NCI-H1436 (cell line): ENCODE measurements around the gene IQSEC1.

ENCODE experiments used
- DNase-seq: peaks from one replicate; lab custom pipeline; 2025; lab: John Stamatoyannopoulos, UW

IQSEC1 gene

DNA sequence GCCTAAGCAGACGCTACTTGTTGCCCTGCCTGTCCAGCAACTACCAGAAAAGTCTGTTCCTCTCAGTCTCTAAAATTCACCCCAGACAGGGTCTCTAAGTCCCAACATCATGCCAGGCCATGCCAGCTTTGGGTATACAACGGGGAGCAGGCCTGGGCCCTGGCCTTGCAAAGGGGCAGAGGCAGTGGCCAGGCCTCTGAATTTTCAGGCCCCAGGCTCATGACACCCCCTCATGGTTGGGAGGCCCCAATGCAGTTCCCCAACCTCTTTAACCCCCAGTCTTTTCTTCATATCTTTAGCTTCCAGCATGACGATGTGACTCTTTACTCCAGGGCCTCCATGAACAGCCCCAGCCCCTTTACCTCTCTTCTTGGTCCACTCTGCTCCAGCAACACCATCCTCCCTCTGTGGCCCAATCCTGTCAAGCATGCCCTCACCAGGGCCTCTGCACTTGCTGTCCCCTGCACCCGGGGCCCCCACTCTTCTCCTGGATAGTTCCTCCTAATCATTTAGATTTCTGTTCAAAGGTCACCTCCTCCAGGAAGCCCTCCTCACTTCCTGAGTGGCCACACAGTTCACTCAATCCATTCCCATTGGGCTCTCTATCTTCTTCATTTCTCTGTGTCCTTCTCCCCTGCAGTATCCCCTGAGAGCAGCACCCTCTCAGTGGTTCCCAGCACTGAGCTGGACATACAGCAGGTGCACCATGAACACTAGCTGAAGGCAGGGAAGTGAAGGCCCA lies 4.8 kb downstream of the IQSEC1 start:
- no peak for DNase-seq

DNA sequence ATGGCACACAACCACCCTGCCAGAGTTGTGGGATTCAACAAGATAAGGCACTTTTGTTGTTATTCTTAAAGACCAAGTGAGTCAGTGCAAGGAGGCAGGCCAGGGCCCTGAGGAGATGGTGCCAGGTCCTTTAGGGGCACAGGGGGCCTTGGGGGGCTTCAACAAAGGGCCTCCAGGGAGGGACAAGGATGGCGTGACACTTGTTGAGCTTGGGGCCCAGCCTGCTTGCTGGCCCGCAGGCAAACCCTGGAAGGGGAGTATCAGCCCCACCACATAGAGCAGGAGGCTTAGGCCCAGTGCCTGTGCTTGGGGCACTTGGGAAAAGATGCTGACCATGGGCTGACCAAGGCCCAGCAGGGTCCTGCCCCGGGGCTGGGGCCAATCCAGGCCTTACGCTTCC lies 5.5 kb downstream of the IQSEC1 start:
- no peak for DNase-seq

DNA sequence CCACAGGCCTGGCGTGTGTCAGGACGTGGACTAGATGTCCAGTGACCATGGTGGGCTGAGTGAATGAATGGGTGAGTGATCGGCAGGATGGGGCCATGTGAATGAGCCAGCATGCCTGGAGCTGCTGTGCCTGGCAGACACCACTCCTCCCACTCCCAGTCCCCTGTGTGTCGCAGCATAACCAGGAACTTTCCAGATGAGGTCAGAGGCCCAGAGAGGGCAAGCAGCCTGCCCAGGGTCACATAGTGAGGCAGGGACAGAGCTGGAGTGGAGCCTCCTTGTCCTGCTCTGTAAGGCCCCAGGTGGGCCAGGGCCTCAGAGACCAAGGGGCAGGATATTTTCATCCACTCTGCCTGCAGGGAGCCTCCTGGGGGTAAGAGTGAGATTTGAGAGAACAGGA lies 6.4 kb downstream of the IQSEC1 start:
- DNase-seq: no peak

DNA sequence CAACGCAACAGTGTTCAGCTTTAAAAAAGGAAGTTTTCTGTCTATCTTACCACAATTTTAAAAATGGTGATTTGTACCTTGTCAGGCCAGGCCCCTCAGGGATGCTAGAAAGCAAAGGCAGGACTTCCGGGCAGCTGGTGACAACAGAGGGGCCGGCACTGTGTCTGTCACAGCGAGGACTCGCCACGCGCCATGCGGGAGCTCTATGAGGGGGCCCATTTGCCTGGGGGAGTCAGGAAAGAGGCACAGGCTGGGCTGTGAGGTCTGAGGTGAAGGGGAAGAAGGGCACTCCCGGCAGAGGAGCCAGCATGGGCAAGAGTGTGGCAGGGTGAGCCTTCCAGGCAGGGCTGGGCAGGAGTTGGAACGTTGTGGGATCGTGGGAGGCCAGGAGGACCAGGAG lies 7.0 kb downstream of the IQSEC1 start:
- DNase-seq: no peak

DNA sequence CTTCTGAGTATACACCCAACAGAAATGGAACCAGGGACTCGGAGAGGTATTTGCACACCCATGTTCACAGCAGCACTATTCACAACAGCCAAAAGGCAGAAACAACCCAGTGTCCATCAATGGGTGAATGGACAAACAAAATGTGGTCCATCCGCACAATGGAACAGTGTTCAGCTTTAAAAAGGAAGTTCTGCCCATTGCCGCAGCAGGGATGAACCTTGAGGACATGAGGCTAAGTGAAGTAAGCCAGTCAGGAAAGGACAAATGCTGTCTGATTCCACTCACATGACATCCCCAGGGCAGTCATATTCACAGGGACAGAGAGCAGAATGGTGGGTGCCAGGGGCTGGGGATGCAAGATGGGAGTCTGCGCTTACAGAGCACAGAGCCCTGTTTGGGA lies 7.5 kb downstream of the IQSEC1 start:
- no peak for DNase-seq

DNA sequence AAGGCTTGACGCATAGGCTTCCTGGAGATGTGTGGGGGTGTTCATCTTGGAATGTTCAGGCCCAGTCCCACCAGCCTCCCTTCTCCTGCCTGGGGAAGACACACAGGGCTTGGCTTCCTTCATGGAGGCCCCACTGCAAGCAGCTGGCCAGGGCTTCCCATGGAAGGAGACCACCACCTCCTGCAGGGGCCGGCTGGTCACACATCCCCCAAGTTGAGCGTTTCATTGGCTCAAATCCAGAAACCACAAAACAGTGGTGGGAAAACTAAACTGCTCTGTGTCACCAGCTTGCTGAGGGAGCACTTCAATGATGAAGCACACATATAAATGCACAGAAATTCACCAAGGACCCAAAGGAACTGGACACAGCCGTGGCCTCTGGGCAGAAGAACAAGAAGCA lies 8.3 kb downstream of the IQSEC1 start:
- DNase-seq: no peak

DNA sequence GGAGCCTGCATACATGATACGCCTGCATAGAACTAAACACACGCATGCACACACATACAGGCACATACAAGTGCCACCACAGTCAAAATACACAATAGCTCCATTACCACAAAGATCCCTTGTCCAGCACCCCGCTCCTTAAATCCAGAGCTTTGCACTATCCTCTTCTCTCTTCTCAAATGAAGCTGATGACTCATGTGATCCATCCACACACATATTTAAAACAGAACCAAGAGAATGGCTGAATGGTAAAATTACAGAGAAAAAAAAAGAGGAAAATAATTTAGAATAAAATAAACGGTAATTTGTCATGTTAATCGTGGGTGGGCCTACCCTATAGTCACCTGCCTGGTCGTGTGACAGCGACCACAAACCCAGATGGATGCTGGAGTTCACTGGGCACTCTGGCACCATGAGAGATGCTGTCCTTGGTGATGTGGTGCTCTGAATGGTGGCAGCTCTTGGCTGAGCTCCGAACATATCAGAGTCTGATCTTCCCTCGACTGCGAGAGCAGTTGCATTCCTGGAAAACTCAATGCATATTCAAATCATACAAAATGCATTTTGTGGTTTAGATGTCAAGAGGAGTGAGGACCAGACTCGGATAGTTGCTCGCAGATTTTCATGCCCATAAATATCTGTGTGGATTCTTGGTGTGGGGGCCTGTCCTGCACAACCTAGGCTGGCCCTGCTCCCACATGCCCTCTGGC lies 8.9 kb downstream of the IQSEC1 start:
- no peak for DNase-seq

DNA sequence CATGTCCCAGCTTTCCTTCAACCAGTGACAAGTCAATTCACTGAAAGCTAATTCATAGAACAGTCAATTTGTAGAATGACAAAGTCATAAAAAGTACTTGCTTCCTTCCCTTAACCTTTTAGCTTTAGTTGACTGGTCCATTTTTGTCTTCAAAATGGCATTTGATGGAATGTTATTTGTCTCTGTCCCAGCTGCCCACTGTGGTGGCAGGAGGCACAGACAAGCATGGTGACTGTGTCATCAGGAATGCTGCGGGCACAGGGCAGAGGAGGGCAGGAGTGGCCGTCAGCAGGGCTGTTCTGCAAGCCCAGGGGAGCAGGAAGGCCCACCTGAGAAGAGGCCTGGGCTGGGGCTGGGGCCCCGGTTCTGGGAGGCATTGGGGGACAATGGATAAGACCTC lies 10.0 kb downstream of the IQSEC1 start:
- no peak for DNase-seq

DNA sequence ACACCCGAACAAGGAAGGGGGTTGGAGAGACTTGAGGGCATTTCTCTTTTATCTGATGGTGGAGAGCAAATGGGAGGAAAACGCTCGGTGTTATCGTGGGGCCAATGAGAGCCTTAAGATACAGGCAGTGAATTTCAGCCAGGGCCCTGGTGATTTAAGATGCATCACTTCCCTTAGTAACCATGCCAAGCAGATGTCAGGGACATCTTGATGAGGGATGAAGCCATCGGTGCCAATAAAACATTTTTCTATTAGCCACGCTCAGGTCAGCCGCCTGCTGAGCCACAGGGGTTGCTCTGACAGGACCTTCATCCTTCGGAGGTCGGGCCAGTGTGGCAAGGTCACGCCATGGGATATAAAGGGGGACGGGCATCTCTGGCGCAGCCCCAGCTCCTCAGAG lies 10.6 kb downstream of the IQSEC1 start:
- no peak for DNase-seq

DNA sequence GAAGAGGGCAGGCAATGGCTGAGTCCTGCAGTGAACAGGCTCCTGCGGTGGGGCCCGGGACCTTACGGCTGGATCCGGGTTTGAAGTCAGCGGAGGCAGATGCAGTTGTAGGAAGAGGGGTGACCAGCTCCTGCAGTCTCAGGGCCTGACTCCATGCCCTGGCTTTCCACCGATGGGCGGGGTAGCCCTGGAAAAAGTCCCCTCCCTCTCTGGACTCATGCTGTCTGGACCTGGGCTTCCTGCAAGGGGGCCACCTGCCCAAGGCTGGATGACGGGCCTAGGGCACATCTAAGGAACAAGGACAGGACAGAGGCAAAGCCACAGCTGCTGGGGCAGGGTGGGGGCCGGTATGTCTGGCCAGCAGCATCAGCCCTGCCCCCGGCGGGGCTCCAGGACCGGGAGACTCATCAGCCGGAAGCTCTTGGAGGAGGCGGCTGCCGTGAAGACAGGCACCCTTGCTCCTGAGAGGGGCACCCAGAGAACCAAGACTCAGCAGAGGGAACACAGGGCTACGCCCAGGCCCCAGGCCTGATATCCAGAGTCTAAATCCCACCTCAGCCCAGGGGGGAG lies 12.8 kb downstream of the IQSEC1 start:
- DNase-seq: no peak

DNA sequence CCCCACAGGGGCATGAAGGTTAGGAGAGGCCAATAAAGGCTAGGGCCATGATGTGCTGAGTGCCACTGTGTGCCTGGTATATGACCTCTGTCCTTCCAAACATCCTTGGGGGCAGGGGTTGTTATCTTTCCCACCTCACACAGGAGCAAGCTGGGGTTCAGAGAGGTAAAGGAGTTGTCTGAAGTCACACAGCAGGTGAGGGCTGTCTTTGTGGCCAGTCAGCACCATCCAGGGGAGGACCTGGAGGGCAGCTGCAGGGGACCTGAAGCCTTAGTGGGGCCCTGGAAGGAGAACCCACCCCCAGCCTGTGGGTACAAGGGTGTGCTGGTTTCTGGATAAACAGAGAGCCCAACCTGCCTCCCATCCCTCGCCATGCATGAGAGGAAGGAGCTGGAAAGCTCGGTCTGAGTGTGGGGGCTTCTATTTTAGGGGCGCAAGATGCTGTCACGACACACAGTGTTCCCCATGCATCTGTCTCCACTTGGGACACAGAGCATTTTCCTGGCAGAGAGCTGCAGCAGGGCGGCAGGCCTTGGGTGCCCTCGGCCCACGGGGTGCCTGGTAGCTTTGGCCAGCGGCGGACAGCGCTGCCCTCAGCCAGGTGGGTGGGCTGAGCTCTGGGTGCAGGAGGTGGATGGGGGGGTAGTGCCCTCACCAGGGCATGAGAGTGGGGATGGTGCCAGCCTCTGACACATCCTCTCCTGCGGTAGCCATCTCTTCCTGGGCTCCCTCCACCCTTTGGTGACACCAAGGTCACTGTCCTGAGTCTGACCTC lies 14.7 kb downstream of the IQSEC1 start:
- DNase-seq: no peak

DNA sequence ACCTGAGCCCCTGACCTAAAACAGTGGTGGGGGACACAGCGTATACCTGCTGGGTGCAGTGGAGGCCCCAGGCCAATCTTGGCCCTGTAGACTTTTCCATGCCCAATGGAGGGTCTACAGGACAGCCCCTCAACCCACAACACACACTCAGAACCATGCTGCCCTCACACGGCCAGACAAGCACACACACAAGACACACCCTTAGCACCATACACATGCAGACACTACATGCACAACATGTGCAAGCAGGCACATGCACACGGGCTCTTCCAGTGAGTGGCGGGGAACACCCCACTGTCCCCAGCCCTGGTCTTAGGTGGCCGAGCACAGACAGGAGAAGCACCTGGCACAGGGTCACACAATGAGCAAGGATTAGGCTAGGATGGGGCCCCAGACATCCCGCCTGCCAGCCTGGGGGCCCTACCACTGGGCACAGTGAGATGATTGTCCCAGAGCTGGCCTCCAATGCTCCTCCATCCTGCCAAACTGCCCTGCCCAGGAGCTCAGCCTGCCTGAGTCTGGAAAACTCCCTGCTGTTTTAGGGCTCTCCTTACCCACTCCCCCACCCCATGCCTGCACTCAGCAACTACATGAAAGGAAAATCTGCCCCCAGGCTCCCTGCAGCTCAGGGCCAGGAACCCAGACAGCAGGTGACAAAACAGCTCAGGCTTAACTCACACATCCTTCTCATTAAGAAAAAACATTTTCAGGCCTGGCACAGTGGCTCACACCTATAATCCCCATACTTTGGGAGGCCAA lies 15.8 kb downstream of the IQSEC1 start:
- no peak for DNase-seq

DNA sequence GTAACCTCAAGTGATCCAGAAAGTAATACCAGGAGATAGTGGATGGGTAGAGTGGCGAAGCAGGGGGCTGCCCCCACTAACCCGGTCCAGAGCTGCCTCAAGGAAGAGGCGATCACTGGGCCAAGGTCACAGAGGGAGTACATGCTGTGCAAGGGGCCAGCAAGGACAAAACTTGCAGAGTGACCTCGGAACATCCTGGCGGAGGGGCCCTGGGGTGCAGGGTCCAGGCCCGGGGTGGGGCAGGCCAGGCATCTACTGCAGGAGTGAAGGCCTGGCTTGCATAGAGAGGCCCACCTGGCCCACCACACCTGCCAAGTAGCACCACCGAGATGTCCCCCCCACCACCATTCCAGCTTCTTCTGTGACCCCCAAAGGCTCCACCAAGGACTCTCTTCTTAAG lies 17.6 kb downstream of the IQSEC1 start:
- DNase-seq: no peak

DNA sequence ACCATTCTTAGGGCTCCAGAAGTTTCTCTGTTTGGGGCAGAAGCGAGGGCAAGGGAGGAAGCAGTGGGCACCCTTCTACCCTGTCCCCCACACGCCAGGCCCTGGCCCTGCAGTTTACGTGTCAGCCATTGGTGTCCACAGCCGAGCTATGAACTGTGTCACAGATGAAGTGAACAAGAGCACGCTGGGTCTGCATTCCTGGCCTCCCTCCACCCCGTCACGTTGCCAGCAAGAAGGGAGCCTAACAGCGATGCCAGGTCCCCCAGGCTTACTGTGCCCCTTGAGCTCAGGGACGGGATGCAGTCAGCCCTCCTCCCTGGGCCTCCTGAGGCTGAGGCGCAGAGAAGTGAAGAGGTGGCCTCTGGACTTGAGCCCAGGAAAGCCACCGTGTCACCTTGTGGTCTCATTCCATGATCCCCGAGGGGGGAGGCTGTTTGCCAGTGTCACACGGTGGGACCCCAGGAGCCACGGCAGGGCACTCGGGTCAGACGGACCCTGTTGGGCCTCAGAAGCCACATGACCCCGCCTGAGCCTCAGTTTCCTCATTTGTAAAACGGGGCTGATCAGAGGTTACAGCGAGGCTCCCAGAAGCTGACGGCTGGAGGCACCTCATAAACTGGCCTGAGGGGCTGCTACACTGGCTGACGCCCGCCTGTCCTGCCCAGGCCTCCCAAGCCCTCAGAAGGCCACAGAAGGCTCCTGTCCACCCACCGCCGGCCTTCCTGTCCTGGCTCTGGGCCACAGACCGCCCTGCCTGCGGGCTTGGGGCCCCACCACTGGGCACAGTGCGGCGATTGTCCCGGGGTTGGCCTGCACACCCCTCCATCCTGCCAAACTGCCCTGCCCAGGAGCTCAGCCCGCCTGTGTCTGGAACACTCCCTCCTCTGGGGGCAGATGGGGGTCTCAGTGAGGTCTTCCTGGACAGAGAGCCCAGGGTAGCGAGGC lies 18.6 kb downstream of the IQSEC1 start:
- DNase-seq: no peak

DNA sequence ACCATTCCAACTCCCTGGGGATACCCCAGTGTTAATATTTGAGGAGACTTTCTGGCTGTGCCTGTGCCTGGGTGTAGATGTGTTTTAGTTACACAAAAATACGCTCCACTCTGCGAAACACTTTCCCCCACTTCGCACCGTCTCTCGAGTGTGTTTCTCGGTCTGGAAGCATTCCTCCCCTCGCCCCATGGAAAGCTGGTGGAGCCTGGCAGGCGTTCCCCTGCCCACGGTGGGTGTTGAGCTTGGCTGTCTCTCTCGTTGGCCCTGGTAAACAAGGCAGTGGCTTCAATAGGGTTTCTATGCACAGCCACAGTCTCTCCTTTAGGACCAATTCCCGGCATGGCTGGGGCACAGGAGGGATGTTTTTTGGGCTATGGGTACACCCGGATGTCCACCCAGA lies 19.3 kb downstream of the IQSEC1 start:
- DNase-seq: no peak

DNA sequence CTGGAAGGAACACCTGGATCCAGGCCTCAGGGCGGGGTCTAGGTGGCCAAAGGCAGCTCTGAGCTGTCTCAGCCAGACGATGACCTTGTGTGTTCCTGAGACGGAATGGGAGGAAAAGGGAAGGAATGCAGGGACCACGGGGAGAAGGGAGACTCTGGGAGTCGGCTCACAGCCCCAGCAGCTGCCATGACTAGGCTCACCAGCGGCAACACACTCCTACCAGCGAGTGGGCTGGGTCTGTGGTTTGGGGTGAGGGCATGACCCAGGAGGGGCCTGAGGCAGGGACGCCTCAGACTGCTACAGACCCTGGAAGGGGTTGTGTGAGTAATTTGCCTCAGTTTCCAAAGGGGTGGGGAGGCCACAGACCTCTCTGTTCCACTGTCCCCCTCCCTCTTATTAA lies 19.8 kb downstream of the IQSEC1 start:
- no peak for DNase-seq

DNA sequence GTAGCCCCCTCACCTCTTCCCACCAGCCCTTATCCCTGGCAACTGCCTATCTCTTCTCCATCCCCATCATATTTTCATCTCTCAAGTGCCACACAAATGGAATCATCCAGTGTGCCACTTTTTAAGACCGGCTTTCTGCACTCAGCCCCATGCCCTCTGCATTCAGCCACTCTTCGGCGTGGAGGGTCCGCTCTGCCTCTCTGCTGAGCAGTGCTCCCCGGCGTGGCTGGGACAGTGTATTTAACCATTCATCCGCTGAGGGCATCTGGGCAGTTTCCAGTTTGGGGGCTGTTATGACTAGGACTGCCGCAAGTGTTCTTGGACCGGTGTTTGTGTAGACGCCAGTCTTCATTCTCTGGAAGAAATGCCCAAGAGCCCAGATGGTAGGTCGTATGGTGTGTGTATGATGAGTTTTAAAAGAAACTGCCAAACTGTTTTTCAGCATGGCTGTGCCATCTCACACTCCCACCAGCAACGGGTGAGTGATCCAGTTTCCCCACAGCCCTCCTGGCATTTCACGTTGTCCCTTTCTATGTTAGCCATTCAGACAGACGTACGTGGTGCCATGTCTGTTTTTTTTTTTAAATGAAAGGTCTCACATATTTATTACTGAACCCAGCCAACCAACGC lies 20.9 kb downstream of the IQSEC1 start:
- no peak for DNase-seq

DNA sequence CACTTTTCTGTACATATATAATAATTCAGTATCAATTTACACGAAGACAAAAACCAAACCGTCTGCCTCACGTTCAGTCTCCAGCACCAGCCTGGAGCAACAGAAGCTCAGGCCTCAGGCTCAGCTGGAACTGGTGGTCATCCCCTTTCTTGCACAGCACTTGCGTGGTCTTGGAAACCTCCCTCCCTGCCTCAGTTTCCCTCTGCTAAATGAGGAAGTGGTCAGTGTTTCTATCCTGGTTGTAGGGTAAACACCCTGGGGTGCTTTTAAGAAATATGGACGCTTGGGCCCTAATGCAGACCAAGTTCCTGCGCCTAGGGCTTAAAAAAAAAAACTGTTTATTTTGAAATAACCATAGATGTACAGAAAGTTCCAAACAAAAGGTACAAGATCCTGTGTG lies 21.6 kb downstream of the IQSEC1 start:
- DNase-seq: no peak

DNA sequence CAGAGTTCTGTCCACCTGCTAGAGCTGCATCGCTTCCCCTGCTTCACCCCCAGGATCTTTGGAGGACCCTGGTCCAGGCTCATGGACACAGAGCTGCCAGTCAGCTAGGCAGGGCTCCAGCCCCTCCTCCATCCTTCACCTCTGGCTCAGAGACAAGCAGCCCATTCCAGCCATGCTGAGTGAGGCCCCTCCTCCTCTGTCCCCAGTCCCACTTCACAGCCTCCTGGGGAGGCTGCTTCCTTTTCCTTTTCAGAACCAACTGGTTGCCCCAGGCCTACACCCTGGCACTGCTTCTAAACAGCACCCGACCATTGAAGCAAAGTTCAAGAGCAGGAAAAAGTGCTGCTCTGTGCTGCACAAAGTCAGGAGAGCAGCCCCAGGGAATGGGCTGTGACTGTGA lies 22.2 kb downstream of the IQSEC1 start:
- DNase-seq: no peak

DNA sequence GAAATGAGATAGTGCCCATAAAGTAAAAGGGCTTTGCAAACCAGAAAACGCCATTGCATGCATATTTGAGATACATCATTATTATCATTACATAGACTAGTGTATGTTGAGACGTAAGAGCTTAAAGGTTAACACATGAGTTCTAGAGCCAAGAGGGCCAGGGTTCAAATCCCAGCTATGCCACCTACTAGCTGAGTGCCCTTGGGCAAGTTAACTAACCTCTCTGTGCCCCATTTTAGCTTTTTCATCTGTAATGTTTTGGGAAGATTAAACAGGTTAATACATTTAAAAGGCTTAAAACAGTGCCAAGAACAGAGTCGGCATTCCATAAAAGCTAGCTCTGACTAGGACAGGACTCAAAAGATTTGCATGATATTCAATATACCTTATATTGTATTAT lies 22.8 kb downstream of the IQSEC1 start:
- DNase-seq: no peak
